Activated T-helper 2 cell treated with anti-CD3 and anti-CD28 coated beads, Interferon-gamma antibody, Interleukin-2, Interleukin-4, amounts not matched to agents 10 μg/mL and 5 μg/mL and 100 μg/mL, durations not matched to agents 14 hours and 24 hours and 36 hours (primary cell): ENCODE data around the gene NCAPG2. TPM values are rescaled to one million over a fixed set of nuclear protein-coding genes. Genes with fewer than 3 reads are reported as not detected.

Source experiments
- total RNA-seq: library from RNA; stranded (reverse); gene quantifications from 2 replicates; pipeline ENCODE4 v1.2.3, GENCODE V29; 2022

The NCAPG2 gene
- total RNA-seq, 1 donor from 2014 or later = 94.7 TPM

Other genes with a start within 250 kb of the NCAPG2 start
- gene PTPRN2, start 117.0 kb downstream of the NCAPG2 start, total RNA-seq = 1.1 and 1.3 TPM in 2 replicates
- gene ESYT2, start 124.7 kb upstream of the NCAPG2 start, total RNA-seq = 62.4 and 64.2 TPM in 2 replicates
- 13.6 and 14.9 TPM in 2 replicates for gene DYNC2I1, start 151.8 kb upstream of the NCAPG2 start, total RNA-seq